Left ventricle myocardium inferior (tissue), 1 donor: ENCODE data around the gene GLOD4. TPM values are rescaled to one million over a fixed set of nuclear protein-coding genes. Genes with fewer than 3 reads are reported as not detected.
A peak's percentile ranks its signal among the peaks of the same experiment; 100 is the strongest.
"Not testable (repeated sequence)": the region's sequence is repeated elsewhere in the genome, so short reads cannot be mapped to it uniquely, and the experiment has no call there.

Source experiments
- DNase-seq: peaks from one replicate; pipeline ENCODE4 v3.0.0-alpha.2; 2020
- H3K27ac ChIP-seq: fragments of 200-600 bp; replicated peaks from 2 replicates; pipeline ENCODE4 v1.8.0; 2021
- H3K27me3 ChIP-seq: fragments of 200-600 bp; 2 replicates; pipeline ENCODE4 v1.8.0; 2021; ENCODE audit warnings: low read depth
- H3K36me3 ChIP-seq: fragments of 200-600 bp; 2 replicates; pipeline ENCODE4 v1.8.0; 2021
- H3K4me1 ChIP-seq: fragments of 200-600 bp; 2 replicates; pipeline ENCODE4 v1.8.0; 2021
- H3K4me3 ChIP-seq: fragments of 200-600 bp; 2 replicates; pipeline ENCODE4 v1.8.0; 2021; ENCODE audit warnings: mild to moderate bottlenecking, moderate library complexity
- H3K9me3 ChIP-seq: fragments of 200-600 bp; replicated peaks from 2 replicates; pipeline ENCODE4 v1.8.0; 2021
- intact Hi-C: fragments of 100-400 bp; cut with micrococcal nuclease; formaldehyde crosslinking; loops from one replicate; pipeline ENCODE4 v1.11.0; 2022
- total RNA-seq: library from RNA; stranded (reverse); fragmentation: NEBNext Ultra II Directional; extraction: Animal tissue kit (Norgen Biotek cat#: 25700); gene quantifications from one replicate; pipeline ENCODE4 v1.2.1, GENCODE V29; 2021
- TF ChIP-seq, protein P1 (sequence below): fragments of 200-600 bp; IDR thresholded peaks from 2 replicates; pipeline ENCODE4 v1.8.0; 2021; ENCODE audit warnings: antibody characterized with exemption, mild to moderate bottlenecking, borderline replicate concordance
- donor health status: DM: no; HTN: yes; CAD: no; lungs with severe emphysema.

The GLOD4 gene
- total RNA-seq, 1 donor from 2014 or later, result 26.5 TPM

DNA sequence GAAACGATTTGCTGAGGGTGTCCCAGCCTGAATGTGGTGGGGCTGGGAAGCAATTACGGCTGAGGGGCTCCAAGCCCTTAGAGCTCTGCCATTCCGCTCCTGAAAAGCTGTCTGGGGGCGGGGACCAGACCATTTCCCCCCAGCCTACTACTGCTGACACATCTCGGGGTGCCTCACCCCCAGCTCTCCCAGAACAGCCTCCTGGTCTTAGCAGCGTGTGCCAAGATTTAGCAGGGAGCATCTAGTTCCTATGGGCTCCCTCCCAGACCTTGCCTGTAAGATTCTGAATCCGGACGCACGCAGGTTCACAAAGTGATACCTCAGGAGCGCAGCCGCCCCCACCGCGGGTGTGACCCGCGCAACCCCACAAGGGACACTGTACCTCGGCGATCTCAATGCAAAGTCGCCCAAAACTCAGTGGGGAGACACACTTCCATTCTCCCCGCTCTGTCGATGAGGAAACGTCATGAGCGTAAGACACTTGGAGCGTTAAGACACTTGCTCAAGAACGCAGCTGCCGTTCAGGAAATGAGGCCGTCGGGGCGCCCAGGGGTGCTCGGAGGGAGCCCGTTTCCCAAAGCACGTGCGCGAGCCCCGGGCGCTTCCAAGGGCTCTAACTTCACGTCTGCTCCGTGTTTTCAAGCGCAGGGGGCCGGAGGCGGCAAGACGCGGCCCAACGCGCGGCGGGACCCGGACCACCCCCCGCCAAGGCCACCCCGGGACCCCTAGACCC is 30.6 kb downstream of the GLOD4 start:
- Histone ChIP-seq H3K27ac (peak overlapping the region; percentile 88), H3K4me1 (peaks cover 38% of the 10 kb centered on the region), H3K4me3 (peak overlapping the region; percentile 99), H3K36me3 (peaks cover 15% of the 10 kb centered on the region), H3K9me3 (no peaks in the 10 kb centered on the region), H3K27me3 (no peaks in the 10 kb centered on the region)
- TF ChIP-seq, protein P1, sequence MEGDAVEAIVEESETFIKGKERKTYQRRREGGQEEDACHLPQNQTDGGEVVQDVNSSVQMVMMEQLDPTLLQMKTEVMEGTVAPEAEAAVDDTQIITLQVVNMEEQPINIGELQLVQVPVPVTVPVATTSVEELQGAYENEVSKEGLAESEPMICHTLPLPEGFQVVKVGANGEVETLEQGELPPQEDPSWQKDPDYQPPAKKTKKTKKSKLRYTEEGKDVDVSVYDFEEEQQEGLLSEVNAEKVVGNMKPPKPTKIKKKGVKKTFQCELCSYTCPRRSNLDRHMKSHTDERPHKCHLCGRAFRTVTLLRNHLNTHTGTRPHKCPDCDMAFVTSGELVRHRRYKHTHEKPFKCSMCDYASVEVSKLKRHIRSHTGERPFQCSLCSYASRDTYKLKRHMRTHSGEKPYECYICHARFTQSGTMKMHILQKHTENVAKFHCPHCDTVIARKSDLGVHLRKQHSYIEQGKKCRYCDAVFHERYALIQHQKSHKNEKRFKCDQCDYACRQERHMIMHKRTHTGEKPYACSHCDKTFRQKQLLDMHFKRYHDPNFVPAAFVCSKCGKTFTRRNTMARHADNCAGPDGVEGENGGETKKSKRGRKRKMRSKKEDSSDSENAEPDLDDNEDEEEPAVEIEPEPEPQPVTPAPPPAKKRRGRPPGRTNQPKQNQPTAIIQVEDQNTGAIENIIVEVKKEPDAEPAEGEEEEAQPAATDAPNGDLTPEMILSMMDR, result no peak
- intact Hi-C loops, result no loop called here
- DNase-seq, result peak; percentile 26

DNA sequence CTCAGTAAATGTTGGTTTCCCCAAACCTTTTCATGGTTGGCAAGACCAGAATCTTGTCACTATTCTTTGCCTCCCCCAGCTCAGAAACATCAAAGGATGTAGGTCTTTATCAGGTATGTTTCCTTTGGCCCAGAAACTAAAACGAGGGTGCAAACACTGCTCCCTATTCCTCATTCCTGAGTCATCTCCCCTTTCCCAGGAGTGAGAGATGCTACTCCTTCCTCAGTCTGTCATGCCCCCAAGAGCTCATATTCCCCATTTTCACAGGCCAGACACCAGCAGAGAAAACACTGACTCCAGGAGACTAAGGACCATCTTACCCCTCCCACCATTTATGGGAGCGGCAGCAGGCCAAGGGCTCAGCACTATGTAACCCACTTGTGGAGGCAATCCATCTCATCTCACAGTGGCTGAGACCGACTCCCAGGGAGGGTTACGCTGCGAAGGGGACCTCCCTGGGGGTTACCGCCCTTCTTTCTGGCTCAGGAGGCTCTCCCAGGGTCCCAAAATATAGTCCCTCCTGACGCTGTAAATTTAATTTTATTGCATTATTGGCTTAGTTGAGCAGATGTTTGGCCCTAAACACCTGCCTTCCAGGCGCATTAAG is 31.5 kb downstream of the GLOD4 start:
- Histone ChIP-seq H3K27ac (no peak overlapping the region), H3K27me3 (no peaks in the 10 kb centered on the region), H3K4me1 (peaks cover 32% of the 10 kb centered on the region), H3K9me3 (no peaks in the 10 kb centered on the region), H3K4me3 (peak overlapping the region; percentile 99), H3K36me3 (peaks cover 24% of the 10 kb centered on the region)
- DNase-seq, result no peak
- TF ChIP-seq, protein P1, result no peak
- intact Hi-C loops, result no loop called here

DNA sequence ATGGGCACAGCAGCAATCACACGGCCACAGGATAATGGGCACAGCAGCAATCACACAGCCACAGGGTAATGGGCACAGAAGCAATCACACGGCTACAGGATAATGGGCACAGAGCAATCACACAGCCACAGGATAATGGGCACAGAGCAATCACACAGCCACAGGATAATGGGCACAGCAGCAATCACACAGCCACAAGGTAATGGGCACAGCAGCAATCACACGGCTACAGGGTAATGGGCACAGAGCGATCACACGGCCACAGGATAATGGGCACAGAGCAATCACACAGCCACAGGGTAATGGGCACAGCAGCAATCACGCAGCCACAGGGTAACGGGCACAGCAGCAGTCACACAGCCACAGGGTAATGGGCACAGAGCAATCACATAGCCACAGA is 32.7 kb downstream of the GLOD4 start:
- peaks cover 32% of the 10 kb centered on the region for H3K4me1 ChIP-seq
- peaks cover 35% of the 10 kb centered on the region for H3K36me3 ChIP-seq
- H3K9me3 ChIP-seq, intact Hi-C loops, H3K4me3 ChIP-seq, DNase-seq, H3K27ac ChIP-seq, H3K27me3 ChIP-seq: not testable (repeated sequence)

DNA sequence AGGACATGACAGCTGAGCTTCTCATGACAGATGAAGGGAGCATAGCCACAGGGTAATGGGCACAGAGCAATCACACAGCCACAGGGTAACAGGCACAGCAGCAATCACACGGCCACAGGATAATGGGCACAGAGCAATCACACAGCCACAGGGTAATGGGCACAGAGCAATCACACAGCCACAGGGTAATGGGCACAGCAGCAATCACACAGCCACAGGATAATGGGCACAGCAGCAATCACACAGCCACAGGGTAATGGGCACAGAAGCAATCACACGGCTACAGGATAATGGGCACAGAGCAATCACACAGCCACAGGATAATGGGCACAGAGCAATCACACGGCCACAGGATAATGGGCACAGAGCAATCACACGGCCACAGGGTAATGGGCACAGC is 33.5 kb downstream of the GLOD4 start:
- Histone ChIP-seq H3K36me3 (peaks cover 43% of the 10 kb centered on the region), H3K4me1 (peaks cover 32% of the 10 kb centered on the region)
- DNase-seq, H3K4me3 ChIP-seq, H3K27ac ChIP-seq, H3K9me3 ChIP-seq, H3K27me3 ChIP-seq, intact Hi-C loops: not testable (repeated sequence)

DNA sequence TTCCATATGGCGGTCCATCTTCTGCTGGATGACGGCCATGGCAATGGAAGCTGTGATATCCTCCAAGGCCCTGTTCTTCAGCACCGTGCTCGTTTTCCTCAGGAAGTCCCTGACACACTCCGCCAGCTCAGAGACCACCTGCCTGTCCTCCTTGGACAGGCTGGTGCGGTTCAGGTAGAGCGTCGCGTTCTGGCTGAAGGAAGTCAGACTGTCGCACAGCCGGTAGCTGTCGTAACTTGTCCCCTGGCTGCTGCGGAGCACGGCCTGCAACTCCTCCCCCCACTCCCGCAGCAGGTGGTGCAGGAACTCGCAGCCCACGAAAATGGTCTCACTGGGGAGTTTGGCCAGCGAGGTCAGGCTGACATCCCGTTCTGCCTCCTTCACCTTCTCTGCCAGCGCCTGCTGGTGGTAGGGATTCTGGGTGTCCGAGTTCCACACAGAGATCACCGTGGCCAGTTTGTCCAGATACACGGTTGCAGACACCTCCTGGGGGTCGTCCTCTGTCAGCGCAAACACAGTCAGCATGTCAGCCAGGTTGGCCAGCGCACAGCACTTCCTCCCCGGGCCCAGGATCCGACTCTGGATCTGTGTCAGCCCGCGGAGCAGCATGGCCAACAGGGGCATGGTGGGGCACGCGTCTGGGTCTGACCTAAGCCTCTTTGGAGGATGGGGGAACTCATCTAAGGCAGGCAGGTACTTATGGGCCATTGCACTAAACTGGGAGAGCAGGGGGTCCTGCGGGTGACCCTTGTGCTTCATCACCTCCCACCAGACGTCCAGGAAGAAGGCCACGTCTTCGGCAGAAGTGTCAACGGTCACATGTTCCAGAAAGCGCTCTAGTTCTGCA is 35.1 kb downstream of the GLOD4 start:
- no peaks in the 10 kb centered on the region for H3K9me3 ChIP-seq
- intact Hi-C loops, result no loop called here
- DNase-seq, result no peak
- H3K4me3 ChIP-seq, result no peak overlapping the region
- TF ChIP-seq, protein P1, result no peak
- peaks cover 23% of the 10 kb centered on the region for H3K4me1 ChIP-seq
- H3K36me3 ChIP-seq, result peaks cover 57% of the 10 kb centered on the region
- H3K27me3 ChIP-seq, result no peaks in the 10 kb centered on the region
- no peak overlapping the region for H3K27ac ChIP-seq

DNA sequence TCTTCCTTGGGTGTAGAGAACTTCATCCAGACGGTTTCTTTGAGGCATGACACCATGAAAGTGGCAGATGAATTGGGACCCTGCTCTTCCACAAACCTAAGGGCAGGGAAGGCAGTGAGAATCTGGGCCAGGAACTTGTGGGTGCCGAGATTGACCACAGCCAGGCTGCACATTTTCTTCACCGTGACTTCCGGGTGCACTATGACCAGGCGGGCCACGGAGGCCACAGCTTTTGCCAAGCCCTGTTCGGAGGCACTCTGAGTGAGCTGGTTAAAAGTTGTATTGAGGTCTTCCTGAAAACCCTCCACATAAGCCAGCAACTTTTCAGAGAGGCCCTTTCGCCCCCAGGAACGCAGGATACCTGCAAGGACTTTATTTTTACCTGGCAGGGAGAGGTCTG is 35.9 kb downstream of the GLOD4 start:
- H3K4me1 ChIP-seq, result peaks cover 15% of the 10 kb centered on the region
- DNase-seq, result no peak
- H3K9me3 ChIP-seq, result no peaks in the 10 kb centered on the region
- no peaks in the 10 kb centered on the region for H3K27me3 ChIP-seq
- H3K36me3 ChIP-seq, result peaks cover 64% of the 10 kb centered on the region
- H3K4me3 ChIP-seq, result no peak overlapping the region
- intact Hi-C loops, result no loop called here
- TF ChIP-seq, protein P1, result no peak
- H3K27ac ChIP-seq, result no peak overlapping the region
